Right forelimb (tissue), 1 donor: ENCODE results near the gene DMBX1.

Source experiments
- DNase-seq: peaks from one replicate; pipeline ENCODE4 v3.0.0-alpha.2; 2018

Gene DMBX1

DNA sequence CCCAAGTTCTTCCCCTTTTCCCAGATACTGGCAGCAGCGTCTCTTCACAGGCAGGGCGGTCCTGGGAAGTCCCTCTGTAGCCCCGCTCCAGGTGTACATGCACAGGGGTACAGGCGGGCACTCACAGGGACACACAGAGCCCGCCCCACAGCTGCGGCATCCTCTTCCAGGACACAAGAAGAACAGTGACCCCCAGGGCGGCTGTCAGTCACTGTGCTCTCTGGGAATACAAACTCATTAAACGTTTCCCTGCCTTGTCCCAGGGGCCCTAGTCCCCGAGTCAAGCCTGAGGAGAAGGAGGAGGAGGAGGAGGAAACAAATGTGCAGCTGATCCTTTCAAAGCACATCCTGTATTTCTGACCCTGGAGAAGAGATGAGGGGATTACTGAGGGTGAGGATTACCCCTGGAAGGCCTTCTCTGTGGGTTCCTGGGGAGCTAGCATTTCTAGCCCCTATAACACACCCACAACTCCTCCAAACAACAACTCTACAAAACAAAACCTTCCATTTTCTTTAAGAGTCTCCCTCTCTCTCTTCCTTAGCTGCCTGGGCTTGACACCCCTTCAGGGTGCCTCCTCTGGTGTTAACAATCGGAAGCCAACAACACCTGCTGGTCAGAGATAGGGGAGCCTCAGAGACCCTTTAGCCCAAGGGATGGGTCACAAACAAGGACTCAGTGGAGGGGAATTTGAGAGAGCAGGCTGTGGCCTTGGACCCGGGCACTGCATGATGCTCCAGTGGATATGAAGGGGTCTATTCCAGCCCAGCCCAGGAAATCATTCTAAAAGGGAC is 28.4 kb upstream of the DMBX1 start:
- DNase-seq: no peak

DNA sequence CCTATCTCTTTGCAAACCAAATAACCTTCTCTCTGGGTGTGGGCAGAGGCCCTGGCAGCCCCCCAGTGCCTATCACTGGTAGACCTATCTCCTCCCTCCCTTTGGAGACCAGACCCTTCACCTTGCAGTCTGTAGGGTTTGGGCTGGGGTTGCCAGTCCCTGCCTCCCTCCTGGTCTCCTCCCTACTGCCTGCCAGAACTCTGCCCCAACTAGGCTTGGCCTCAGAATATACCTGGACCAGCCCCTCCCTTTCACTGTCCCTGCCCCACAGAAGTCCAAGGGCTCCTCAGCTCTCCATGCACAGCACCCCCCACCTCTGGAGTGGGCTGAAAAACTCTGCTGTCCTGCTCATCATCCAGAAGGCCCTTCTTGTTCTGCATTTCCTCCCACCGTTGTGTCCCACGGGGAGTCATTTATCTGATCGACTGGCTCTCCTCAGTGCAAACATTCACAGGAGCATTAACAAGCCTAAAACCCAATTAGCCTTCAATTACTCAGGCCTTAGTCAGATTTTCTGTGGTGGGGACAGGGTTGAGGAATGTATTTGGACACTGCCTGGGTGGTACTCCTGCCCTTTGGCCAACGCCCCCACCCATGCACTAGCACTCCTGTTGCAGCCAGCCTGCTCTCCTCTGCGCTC is 27.7 kb upstream of the DMBX1 start:
- no peak for DNase-seq

GRCh38 chr1:46464013-46464548 is 25.6 kb upstream of the DMBX1 start:
- DNase-seq: no peak

DNA sequence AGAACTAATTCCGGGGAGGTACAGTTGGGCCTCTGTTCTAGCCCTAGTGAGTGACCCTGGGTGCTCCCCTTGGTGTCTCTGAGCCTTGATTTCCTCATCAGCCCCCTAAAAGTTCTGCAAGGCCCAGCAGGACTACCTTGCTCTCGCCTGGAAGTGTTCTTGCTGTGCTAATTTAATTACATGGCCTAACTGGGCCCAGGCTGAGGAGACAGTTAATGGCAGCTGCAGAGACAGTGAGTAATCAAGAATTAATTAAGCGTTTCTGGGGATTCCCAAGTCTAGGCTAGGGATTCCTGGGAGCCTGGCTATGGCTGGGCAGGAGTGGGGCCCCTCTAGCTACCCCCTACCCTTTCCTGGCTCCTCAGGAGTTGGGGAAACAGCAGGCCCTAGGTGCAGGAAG is 24.7 kb upstream of the DMBX1 start:
- DNase-seq: no peak

- no peak for DNase-seq
Measured at GRCh38 chr1:46465981-46466476, 23.6 kb upstream of the DMBX1 start.

DNA sequence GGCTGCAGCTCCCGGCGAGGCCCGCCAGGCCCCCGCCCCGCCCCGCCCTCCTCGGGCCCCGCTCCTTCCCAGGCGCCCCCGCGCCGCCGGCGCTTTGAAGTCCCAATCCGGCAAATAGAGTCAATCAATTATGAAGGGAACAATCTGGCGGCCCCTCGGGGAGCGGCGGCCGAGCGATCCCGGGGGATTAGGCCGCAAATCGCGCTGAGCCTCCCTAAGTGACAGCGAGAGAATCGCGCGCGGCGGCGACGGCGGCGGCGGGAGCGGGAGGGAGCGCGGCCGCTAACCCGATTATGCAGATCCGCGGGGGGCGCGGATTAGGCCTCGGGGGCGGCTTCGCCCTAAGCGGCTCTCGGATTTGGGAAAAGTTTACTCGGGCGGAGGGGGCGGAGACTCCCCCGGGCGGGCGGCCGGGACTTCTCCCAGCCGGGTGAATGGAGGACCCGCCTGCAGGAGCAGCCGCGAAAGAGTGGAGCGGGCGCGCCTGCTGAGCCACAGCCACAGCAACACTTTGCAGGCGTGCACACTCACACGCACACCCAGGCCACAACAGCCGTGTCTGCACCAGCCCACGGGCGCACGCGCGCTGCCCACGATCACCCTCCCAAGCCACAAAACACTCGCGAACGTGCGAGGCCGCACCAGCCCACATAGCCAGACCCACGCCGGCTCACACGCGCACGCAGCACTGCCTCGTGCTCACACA is 23.0 kb upstream of the DMBX1 start:
- peak; percentile 63 for DNase-seq

- no peak for DNase-seq
Measured at GRCh38 chr1:46467183-46467504, 22.5 kb upstream of the DMBX1 start.

- no peak for DNase-seq
Measured at GRCh38 chr1:46469881-46470280, 19.8 kb upstream of the DMBX1 start.

- no peak for DNase-seq
Measured at GRCh38 chr1:46471848-46472492, 17.7 kb upstream of the DMBX1 start.

DNA sequence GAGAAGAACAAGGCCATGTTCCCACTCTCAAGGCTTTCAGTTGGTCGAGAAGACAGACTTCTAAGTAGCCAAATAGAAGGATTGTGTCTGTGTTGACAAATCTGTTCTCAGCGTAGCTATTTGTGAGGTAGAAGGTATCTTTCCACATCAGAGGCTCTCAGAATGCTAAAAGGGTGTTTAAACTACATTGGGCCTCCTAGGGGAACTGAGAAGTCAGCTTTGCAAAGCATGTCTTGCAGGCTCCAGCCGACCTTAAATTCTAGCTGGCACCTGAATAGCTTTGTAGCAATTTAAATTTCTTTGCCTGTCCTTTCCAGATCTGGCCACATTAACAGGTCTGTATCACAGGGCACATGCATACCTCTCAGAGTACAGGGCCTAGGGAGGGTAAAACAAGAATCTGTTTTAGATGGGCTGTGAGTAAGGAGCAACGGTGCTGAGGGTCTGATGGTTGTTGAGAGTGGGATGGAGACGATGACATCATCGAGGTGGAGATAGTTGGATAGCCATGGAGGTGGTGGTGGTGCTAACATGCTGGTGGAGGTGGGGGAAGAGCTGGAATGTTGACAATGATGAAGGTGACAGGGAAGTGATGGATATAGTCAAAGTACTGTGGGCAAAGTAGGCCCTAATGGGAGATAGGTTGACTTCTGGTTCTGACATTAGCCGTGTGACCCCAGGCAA is 17.0 kb upstream of the DMBX1 start:
- no peak for DNase-seq

GRCh38 chr1:46473991-46474390 is 15.6 kb upstream of the DMBX1 start:
- no peak for DNase-seq

GRCh38 chr1:46474570-46474969 is 15.1 kb upstream of the DMBX1 start:
- no peak for DNase-seq

GRCh38 chr1:46476673-46477072 is 13.0 kb upstream of the DMBX1 start:
- DNase-seq: no peak

- peak; percentile 80 for DNase-seq
Measured at GRCh38 chr1:46477153-46477929, 12.3 kb upstream of the DMBX1 start.

GRCh38 chr1:46478721-46479485 is 10.7 kb upstream of the DMBX1 start:
- no peak for DNase-seq

DNA sequence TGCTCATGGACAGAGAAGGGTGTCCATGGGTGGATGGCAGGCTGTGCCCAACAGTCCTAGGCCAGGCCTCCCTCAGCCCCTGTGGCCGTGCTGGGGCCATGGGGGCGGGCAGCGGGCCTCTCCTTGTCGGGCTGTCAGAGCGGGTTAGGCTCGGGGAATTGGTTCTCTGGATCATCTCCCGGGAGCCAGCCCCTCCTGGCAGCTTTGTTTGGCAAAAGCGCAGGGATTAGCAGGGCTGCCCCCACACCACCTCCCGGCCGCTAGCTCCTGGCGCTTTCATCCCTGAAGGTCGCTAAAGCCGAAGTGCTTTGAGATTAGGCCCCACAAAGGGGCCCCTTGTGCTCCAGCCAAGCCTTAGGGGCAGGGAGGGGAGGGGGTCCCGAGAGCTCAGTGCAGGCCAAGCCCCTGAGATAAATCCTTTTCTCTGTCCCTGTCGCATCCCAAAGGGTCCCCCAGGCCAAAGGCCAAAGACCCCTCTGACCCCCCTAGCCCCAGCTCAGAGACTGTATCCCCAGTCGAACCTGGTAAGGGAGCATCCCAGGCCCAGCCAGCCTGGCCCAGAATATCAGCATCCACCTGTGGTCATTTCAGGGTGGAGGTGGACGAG is 9.8 kb upstream of the DMBX1 start:
- no peak for DNase-seq

DNA sequence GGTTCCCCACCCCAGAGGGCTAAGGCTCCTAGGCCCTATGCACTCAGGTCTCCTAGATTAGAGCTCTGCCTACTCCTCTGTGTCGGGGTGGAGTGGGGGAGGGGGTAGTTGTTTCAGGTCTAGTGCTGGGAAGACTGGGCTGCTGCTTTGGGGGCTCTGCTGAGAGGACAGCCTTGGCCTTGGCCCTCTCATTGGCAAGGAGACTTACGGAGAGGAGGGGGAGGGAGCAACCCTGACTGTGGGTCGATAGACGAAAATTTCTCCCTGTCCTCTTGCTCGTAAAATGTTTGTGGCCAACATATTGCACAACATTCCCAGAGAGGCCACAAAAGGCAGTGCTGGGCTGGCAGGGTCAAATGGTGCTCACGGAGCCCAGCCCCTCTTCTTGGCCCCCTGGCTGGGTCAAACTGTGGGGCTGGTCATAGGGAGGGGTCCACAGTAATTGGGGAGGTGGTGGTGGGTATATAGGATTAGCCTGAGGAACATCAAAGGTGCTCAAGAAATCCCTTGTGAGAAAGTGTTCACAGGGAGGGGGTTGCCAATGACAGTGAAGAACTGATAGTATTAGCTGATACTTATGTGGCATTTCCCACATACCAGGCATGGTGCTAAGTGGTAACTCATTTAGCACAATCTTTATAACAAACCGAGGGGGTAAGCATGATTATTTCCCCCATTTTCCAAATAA is 8.5 kb upstream of the DMBX1 start:
- no peak for DNase-seq

GRCh38 chr1:46481961-46482360 is 7.7 kb upstream of the DMBX1 start:
- DNase-seq: no peak

DNA sequence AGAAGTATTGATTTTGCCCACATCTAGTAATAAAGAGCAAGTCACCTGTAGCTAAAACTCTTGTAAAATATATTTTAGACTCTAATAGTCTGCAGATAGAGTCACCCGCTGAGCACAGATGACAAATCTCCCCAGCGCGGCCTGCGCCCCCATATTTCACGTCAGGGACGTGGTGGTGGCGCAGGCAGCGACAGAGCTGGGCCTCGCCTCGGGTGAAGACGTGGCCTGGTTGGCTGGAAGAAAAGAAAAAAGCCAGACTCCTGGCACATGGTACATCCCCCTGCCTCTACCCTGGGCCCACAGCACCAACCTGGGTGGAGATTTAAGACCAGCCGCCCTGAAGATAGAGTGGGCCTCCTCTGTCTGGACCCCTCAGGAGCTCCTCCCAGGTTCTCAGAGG is 6.0 kb upstream of the DMBX1 start:
- no peak for DNase-seq
